ENCODE data around the gene TLE3.

GRCh38 chr15:70013656-70014313 is 83.9 kb downstream of the TLE3 start:
- TF ChIP-seq CTCF (IDR thresholded peaks at IDR 0.05) (no peak), POLR2A (IDR thresholded peaks at IDR 0.05) (no peak)
